ENCODE data around the gene GNAI3. TPM values are rescaled to one million over a fixed set of nuclear protein-coding genes. Genes with fewer than 3 reads are reported as not detected.

The GNAI3 gene
- polyA plus RNA-seq, 2 of the 4 experiments (the other 2 are of a cell fraction) = 5.3 to 8.7 TPM

DNA sequence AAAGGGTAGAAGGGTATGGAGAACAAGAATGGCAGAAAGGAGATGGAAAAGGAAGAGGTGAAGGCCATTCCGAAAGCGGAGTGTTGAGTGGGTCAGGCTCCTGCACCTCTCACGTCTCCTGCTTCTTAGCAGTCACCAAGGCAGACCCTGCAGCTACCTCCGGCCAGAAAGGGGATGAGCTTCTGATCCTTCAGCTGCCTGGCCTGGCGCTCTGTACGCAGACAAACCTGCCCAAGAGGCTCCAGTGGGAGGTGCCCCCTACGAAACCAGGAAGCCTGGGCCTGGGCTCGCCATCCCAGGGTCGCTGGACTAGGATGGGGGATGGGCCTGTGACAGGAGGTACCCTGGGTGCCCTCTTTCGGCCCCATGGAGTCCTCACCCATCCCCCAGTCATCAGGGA lies 5.8 kb upstream of the GNAI3 start:
- ChIA-PET CTCF (interaction anchor here (0.9 to 21.4 kb wide), 6 partner anchors 10 to 232 kb away, joined by 5 to 749 read pairs (median 80); partner anchors contain the start of genes ATXN7L2 and CYB561D1), POLR2A (no interaction called here)
- Histone ChIP-seq H3K27ac (no peak overlapping the region), H3K4me2 (no peak overlapping the region), H3K9me3 (no peaks in the 10 kb centered on the region), H3K4me1 (peaks cover 12% of the 10 kb centered on the region), H3K4me3 (no peak overlapping the region)
- ATAC-seq = no peak
- no peak for TF ChIP-seq CHD2 (IDR thresholded peaks at IDR 0.05; ENCODE audit: low read length, partially characterized antibody)
- DNase-seq (ENCODE audit: low read depth in 1 of 2, low spot score in 1 of 2) = no peak
- 86% methylated on average over 6 of the region's 10 CpGs for WGBS (ENCODE audit: missing lambda C conversion rate)
- FAIRE-seq = no peak

DNA sequence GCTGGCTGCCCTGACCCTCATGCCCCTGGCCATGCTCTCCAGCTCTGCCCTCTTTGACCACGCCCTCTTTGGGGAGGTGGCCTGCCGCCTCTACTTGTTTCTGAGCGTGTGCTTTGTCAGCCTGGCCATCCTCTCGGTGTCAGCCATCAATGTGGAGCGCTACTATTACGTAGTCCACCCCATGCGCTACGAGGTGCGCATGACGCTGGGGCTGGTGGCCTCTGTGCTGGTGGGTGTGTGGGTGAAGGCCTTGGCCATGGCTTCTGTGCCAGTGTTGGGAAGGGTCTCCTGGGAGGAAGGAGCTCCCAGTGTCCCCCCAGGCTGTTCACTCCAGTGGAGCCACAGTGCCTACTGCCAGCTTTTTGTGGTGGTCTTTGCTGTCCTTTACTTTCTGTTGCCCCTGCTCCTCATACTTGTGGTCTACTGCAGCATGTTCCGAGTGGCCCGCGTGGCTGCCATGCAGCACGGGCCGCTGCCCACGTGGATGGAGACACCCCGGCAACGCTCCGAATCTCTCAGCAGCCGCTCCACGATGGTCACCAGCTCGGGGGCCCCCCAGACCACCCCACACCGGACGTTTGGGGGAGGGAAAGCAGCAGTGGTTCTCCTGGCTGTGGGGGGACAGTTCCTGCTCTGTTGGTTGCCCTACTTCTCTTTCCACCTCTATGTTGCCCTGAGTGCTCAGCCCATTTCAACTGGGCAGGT lies 5.0 kb upstream of the GNAI3 start:
- FAIRE-seq (no peak), DNase-seq (ENCODE audit: low read depth in 1 of 2, low spot score in 1 of 2) (no peak), ATAC-seq (no peak)
- no peak overlapping the region for H3K27ac ChIP-seq
- H3K4me3 ChIP-seq = no peak overlapping the region
- H3K4me1 ChIP-seq = peaks cover 12% of the 10 kb centered on the region
- ChIA-PET CTCF (interaction anchor here (0.9 to 13.0 kb wide), 7 partner anchors 11 to 441 kb away, joined by 3 to 149 read pairs (median 8); partner anchors contain the start of gene AHCYL1), POLR2A (no interaction called here)
- no peak overlapping the region for H3K4me2 ChIP-seq
- H3K9me3 ChIP-seq = no peaks in the 10 kb centered on the region
- no peak for TF ChIP-seq SMC3 (IDR thresholded peaks at IDR 0.05)
- no peak for TF ChIP-seq RNF2 (IDR thresholded peaks at IDR 0.05; ENCODE audit: borderline replicate concordance, low read depth)
- TF ChIP-seq NPAS2 (CRISPR knock-in tag; IDR thresholded peaks at IDR 0.05; ENCODE audit: borderline replicate concordance) = no peak
- TF ChIP-seq EHMT2 (IDR thresholded peaks at IDR 0.05; ENCODE audit: low read depth) = no peak
- TF ChIP-seq RCOR1 (IDR thresholded peaks at IDR 0.05; ENCODE audit: low read depth, low read length) = no peak
- 67% methylated on average over 18 of the region's 24 CpGs for WGBS (ENCODE audit: missing lambda C conversion rate)

DNA sequence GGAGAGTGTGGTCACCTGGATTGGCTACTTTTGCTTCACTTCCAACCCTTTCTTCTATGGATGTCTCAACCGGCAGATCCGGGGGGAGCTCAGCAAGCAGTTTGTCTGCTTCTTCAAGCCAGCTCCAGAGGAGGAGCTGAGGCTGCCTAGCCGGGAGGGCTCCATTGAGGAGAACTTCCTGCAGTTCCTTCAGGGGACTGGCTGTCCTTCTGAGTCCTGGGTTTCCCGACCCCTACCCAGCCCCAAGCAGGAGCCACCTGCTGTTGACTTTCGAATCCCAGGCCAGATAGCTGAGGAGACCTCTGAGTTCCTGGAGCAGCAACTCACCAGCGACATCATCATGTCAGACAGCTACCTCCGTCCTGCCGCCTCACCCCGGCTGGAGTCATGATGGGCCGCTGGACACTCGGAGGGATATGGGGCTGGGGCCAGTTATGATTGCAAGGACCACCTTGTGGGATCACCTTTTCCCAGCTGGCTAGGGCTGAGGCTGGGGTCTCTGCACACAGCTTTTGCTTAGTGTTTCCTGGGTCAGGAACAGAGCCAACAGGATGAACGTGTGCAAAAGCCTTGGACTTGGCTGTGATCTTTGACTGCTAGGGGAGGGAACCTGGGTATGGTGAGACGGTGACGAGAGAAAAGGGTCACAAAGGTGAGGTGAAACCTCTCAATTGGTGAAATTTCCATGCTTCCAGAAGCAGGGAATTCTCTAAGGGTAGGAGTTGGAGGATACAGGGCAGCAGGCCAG lies 4.3 kb upstream of the GNAI3 start:
- H3K4me2 ChIP-seq = no peak overlapping the region
- TF ChIP-seq, protein P1, sequence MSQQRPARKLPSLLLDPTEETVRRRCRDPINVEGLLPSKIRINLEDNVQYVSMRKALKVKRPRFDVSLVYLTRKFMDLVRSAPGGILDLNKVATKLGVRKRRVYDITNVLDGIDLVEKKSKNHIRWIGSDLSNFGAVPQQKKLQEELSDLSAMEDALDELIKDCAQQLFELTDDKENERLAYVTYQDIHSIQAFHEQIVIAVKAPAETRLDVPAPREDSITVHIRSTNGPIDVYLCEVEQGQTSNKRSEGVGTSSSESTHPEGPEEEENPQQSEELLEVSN (IDR thresholded peaks at IDR 0.05; ENCODE audit: borderline replicate concordance, low read depth) = no peak
- no peak for TF ChIP-seq HEYL (CRISPR knock-in tag; IDR thresholded peaks at IDR 0.05)
- TF ChIP-seq HDAC2 (IDR thresholded peaks at IDR 0.05) = no peak
- no peak for TF ChIP-seq SMC3 (IDR thresholded peaks at IDR 0.05)
- TF ChIP-seq, protein P2, sequence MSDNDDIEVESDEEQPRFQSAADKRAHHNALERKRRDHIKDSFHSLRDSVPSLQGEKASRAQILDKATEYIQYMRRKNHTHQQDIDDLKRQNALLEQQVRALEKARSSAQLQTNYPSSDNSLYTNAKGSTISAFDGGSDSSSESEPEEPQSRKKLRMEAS (IDR thresholded peaks at IDR 0.05) = no peak
- no peak for TF ChIP-seq FOSL2 (IDR thresholded peaks at IDR 0.05)
- TF ChIP-seq FOSL2 (CRISPR knock-in tag; IDR thresholded peaks at IDR 0.05) = no peak
- TF ChIP-seq, protein P3, sequence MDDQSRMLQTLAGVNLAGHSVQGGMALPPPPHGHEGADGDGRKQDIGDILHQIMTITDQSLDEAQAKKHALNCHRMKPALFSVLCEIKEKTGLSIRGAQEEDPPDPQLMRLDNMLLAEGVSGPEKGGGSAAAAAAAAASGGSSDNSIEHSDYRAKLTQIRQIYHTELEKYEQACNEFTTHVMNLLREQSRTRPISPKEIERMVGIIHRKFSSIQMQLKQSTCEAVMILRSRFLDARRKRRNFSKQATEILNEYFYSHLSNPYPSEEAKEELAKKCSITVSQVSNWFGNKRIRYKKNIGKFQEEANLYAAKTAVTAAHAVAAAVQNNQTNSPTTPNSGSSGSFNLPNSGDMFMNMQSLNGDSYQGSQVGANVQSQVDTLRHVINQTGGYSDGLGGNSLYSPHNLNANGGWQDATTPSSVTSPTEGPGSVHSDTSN (IDR thresholded peaks at IDR 0.05) = no peak
- no peak for TF ChIP-seq HOXA7 (CRISPR knock-in tag; IDR thresholded peaks at IDR 0.05)
- no peak for TF ChIP-seq ZSCAN20 (CRISPR knock-in tag; IDR thresholded peaks at IDR 0.05)
- no peak for TF ChIP-seq CHD2 (IDR thresholded peaks at IDR 0.05; ENCODE audit: low read length, partially characterized antibody)
- no peak for TF ChIP-seq POLR2A (IDR thresholded peaks at IDR 0.05; ENCODE audit: low read length)
- TF ChIP-seq ZFP36 (IDR thresholded peaks at IDR 0.05; ENCODE audit: borderline replicate concordance, partially characterized antibody) = no peak
- TF ChIP-seq MAZ (IDR thresholded peaks at IDR 0.05; ENCODE audit: borderline replicate concordance, low read depth, low read length) = no peak
- H3K4me3 ChIP-seq = no peak overlapping the region
- H3K4me1 ChIP-seq = peaks cover 12% of the 10 kb centered on the region
- CTCF ChIA-PET = interaction anchor here (1.1 to 13.0 kb wide), 8 partner anchors 11 to 440 kb away, joined by 3 to 149 read pairs (median 8); partner anchors contain the start of gene AHCYL1
- WGBS (ENCODE audit: missing lambda C conversion rate) = 71% methylated on average over 11 of the region's 14 CpGs
- no peak for DNase-seq (ENCODE audit: low read depth in 1 of 2, low spot score in 1 of 2)
- POLR2A ChIA-PET = no interaction called here
- no peak for ATAC-seq
- no peaks in the 10 kb centered on the region for H3K9me3 ChIP-seq
- no peak overlapping the region for H3K27ac ChIP-seq
- FAIRE-seq = no peak

Data from A549 (cell line).